Measurements from ENCODE around the gene TMEM79.
A peak's percentile ranks its signal among the peaks of the same experiment; 100 is the strongest.

The TMEM79 gene

GRCh38 chr1:156263288-156263655 is 20.9 kb upstream of the TMEM79 start:
- no peak for DNase-seq (ENCODE audit: low read depth, low spot score)

GRCh38 chr1:156266051-156266450 is 18.1 kb upstream of the TMEM79 start:
- no peak for DNase-seq (ENCODE audit: low read depth, low spot score)

GRCh38 chr1:156268336-156268735 is 15.8 kb upstream of the TMEM79 start:
- DNase-seq (ENCODE audit: low read depth, low spot score): no peak

- no peak for DNase-seq (ENCODE audit: low read depth, low spot score)
Observed at GRCh38 chr1:156270314-156270713, 13.8 kb upstream of the TMEM79 start.

- no peak for DNase-seq (ENCODE audit: low read depth, low spot score)
Observed at GRCh38 chr1:156276532-156276931, 7.6 kb upstream of the TMEM79 start.

GRCh38 chr1:156276966-156277381 is 7.2 kb upstream of the TMEM79 start:
- no peak for DNase-seq (ENCODE audit: low read depth, low spot score)

- DNase-seq (ENCODE audit: low read depth, low spot score): no peak
Observed at GRCh38 chr1:156279837-156280236, 4.3 kb upstream of the TMEM79 start.

GRCh38 chr1:156281281-156281680 is 2.8 kb upstream of the TMEM79 start:
- DNase-seq (ENCODE audit: low read depth, low spot score): no peak

- DNase-seq (ENCODE audit: low read depth, low spot score): no peak
Observed at GRCh38 chr1:156281693-156282478, 2.2 kb upstream of the TMEM79 start.

- peak; percentile 93 for DNase-seq (ENCODE audit: low read depth, low spot score)
Observed at GRCh38 chr1:156282479-156283222, 1.5 kb upstream of the TMEM79 start, which contains the start of gene SMG5. Gene SMG5, minus strand, starts transcription at chr1:156282825. Its CDS starts 145 bp downstream, at chr1:156282680.

GRCh38 chr1:156283521-156283920 is 604 bp upstream of the TMEM79 start:
- no peak for DNase-seq (ENCODE audit: low read depth, low spot score)

- DNase-seq (ENCODE audit: low read depth, low spot score): no peak
Observed at GRCh38 chr1:156284757-156285156, 632 bp downstream of the TMEM79 start.

- DNase-seq (ENCODE audit: low read depth, low spot score): no peak
Observed at GRCh38 chr1:156285437-156285836, 1.3 kb downstream of the TMEM79 start.

GRCh38 chr1:156286061-156286460 is 1.9 kb downstream of the TMEM79 start:
- no peak for DNase-seq (ENCODE audit: low read depth, low spot score)

GRCh38 chr1:156289857-156290256 is 5.7 kb downstream of the TMEM79 start:
- DNase-seq (ENCODE audit: low read depth, low spot score): no peak

GRCh38 chr1:156291226-156292061 is 7.3 kb downstream of the TMEM79 start:
- peak; percentile 49 for DNase-seq (ENCODE audit: low read depth, low spot score)

GRCh38 chr1:156293098-156293434 is 8.9 kb downstream of the TMEM79 start:
- no peak for DNase-seq (ENCODE audit: low read depth, low spot score)

- DNase-seq (ENCODE audit: low read depth, low spot score): no peak
Observed at GRCh38 chr1:156293895-156294294, 9.8 kb downstream of the TMEM79 start.

- no peak for DNase-seq (ENCODE audit: low read depth, low spot score)
Observed at GRCh38 chr1:156295391-156295947, 11.3 kb downstream of the TMEM79 start, which contains the start of gene GLMP. Gene GLMP, minus strand, starts transcription at chr1:156295679. Its CDS starts 34 bp downstream, at chr1:156295645.

- no peak for DNase-seq (ENCODE audit: low read depth, low spot score)
Observed at GRCh38 chr1:156298852-156299357, 14.8 kb downstream of the TMEM79 start, which contains the start of gene VHLL. Gene VHLL, minus strand, starts transcription at chr1:156299307. Its CDS starts 118 bp downstream, at chr1:156299189.

GRCh38 chr1:156303241-156303640 is 19.1 kb downstream of the TMEM79 start:
- no peak for DNase-seq (ENCODE audit: low read depth, low spot score)

Data from brain pericyte (primary cell).